ENCODE results near the gene UBE3C. TPM values are rescaled to one million over a fixed set of nuclear protein-coding genes. Genes with fewer than 3 reads are reported as not detected.
"Not testable (repeated sequence)": the region's sequence is repeated elsewhere in the genome, so short reads cannot be mapped to it uniquely, and the experiment has no call there.

The UBE3C gene
- total RNA-seq, 6 donors from 2014 or later: 43.7 to 85.9 (median 69.3) TPM

GRCh38 chr7:157271991-157272324 lies 133.2 kb downstream of the UBE3C start:
- TF ChIP-seq POLR2A (IDR thresholded peaks at IDR 0.05) (no peak), EP300 (IDR thresholded peaks at IDR 0.05) (no peak), POLR2AphosphoS5 (IDR thresholded peaks at IDR 0.05) (peak in 1 of 2 donors; percentile 25)
- TF ChIP-seq, protein P1, sequence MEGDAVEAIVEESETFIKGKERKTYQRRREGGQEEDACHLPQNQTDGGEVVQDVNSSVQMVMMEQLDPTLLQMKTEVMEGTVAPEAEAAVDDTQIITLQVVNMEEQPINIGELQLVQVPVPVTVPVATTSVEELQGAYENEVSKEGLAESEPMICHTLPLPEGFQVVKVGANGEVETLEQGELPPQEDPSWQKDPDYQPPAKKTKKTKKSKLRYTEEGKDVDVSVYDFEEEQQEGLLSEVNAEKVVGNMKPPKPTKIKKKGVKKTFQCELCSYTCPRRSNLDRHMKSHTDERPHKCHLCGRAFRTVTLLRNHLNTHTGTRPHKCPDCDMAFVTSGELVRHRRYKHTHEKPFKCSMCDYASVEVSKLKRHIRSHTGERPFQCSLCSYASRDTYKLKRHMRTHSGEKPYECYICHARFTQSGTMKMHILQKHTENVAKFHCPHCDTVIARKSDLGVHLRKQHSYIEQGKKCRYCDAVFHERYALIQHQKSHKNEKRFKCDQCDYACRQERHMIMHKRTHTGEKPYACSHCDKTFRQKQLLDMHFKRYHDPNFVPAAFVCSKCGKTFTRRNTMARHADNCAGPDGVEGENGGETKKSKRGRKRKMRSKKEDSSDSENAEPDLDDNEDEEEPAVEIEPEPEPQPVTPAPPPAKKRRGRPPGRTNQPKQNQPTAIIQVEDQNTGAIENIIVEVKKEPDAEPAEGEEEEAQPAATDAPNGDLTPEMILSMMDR (IDR thresholded peaks at IDR 0.05): no peak
- peaks cover 11 to 39% (median 23%) of the 10 kb centered on the region in 4 donors for H3K36me3 ChIP-seq
- DNase-seq: peak in 1 of 2 donors; percentile 86
- peaks cover 12 to 28% (median 18%) of the 10 kb centered on the region in 4 donors for H3K4me1 ChIP-seq
- H3K27me3 ChIP-seq: no peaks in the 10 kb centered on the region
- peak overlapping the region; percentile 7 to 61 (median 36) for H3K27ac ChIP-seq
- H3K4me3 ChIP-seq: no peak overlapping the region
- peak; percentile 11 to 62 for ATAC-seq (ENCODE audit: low FRiP score in 2 of 2)
- no peaks in the 10 kb centered on the region for H3K9me3 ChIP-seq
- WGBS, 2 donors: 8 to 16% methylated on average over 9 of the region's 9 CpGs

DNA sequence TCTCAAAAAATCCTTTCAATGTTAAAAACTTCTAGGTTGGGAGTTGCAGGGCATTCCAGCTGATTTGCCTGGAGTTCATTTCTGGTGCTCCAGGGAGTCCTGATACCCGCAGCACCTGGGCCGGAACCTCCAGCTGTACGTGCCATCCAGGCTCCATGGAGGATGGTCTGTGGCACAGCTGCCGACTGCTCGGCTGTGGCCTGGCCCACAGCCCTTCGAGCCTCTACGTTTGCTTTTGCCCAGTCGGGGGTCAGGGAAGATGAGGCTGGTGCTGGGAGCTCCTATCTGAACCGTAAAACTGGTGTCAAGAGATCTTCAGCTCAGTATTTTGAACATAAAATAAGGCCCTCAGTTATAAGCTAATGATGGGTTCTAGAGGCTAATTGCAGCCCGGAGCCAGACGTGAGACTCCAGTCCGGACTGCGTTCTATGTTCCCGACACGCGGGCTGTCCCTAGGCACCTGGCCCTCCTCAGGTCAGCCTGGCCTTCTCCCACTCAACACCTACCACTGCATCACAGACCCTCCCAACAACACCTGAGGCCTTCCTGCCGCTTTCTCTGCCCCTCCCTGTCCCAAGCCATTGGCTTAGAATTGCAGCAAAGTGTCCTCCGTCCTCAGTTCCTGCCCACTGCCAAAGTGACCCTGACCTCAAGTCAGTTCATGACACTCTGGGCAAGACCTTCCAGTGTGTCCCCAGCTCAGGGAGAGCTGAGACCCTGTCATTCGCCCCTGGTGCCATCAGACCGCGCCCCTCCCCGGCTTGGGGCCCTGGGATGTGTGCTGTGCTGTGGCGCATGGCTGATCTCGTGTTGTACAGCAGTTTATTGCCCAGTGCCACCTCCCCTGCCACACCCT lies 133.9 kb downstream of the UBE3C start:
- no peak for DNase-seq
- TF ChIP-seq, protein P1 (IDR thresholded peaks at IDR 0.05): no peak
- TF ChIP-seq POLR2A (IDR thresholded peaks at IDR 0.05) (no peak), POLR2AphosphoS5 (IDR thresholded peaks at IDR 0.05) (no peak), EP300 (IDR thresholded peaks at IDR 0.05) (no peak)
- 80 to 87% methylated on average over 15 to 24 of the region's 24 CpGs for WGBS, 2 donors

DNA sequence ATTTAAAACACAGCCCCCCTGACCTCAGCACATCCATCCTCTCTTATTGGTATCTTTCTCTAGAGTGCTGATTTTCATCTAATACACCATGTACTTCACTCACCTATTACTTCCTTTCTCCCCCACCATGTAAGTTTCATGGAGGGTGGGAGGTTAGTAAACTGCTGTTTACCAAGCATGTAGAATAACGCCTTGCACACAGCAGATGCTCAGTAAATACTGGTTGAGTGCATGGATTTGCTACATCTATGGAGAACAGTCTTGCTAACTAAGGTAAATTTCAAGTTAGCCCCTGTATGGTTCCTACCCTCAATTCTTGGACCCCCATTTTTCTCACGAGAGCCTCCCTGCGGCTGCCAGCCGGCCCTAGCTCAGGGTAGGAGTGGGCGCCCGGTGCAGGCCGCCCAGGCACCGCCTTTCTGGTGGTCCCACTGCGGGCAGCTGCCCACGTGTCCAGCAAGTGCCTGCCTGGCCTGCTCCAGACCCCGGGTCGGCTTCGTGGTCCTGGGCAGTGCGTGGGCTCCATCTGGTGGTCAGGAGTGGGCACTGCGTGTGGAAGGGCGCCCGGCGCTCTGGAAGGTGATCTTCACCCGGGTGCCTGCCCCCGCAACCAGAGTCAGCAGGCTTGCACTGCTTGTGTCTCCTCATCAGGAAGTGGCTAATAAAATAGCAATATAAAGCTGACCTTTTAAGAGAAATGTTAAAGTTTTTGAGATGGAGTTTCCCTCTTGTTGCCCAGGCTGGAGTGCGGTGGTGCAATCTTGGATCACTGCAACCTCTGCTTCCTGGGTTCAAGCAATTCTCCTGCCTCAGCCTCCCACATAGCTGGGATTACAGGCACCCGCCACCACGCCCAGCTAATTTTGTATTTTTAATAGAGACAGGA lies 134.7 kb downstream of the UBE3C start:
- H3K4me3 ChIP-seq: no peak overlapping the region
- H3K9me3 ChIP-seq: no peaks in the 10 kb centered on the region
- DNase-seq: peak; percentile 80 to 91
- 15 to 17% methylated on average over 23 of the region's 23 CpGs for WGBS, 2 donors
- no peak overlapping the region for H3K27ac ChIP-seq
- H3K27me3 ChIP-seq: no peaks in the 10 kb centered on the region
- TF ChIP-seq POLR2AphosphoS5 (IDR thresholded peaks at IDR 0.05): no peak
- TF ChIP-seq, protein P1 (IDR thresholded peaks at IDR 0.05): peak; percentile 89 to 97 (median 96)
- peaks cover 16 to 36% (median 24%) of the 10 kb centered on the region in 4 donors for H3K4me1 ChIP-seq
- peaks cover 2 to 26% (median 10%) of the 10 kb centered on the region in 4 donors for H3K36me3 ChIP-seq
- peak; percentile 85 to 88 for ATAC-seq (ENCODE audit: low FRiP score in 2 of 2)

More for the DNA sequence above, 133.9 kb downstream of the UBE3C start:
- H3K36me3 ChIP-seq: peaks cover 9 to 35% (median 19%) of the 10 kb centered on the region in 4 donors
- H3K4me1 ChIP-seq: peaks cover 16 to 34% (median 23%) of the 10 kb centered on the region in 4 donors
- H3K27me3 ChIP-seq: no peaks in the 10 kb centered on the region
- H3K4me3 ChIP-seq: no peak overlapping the region
- ATAC-seq (ENCODE audit: low FRiP score in 2 of 2): no peak
- peak overlapping the region in 3 of 4 donors; percentile 7 to 61 (median 37) for H3K27ac ChIP-seq
- H3K9me3 ChIP-seq: no peaks in the 10 kb centered on the region

- H3K27ac ChIP-seq; DNase-seq; H3K9me3 ChIP-seq; H3K27me3 ChIP-seq; H3K4me3 ChIP-seq; ATAC-seq (ENCODE audit: low FRiP score in 2 of 2): not testable (repeated sequence)
- peaks cover 19 to 42% (median 29%) of the 10 kb centered on the region in 4 donors for H3K4me1 ChIP-seq
- WGBS, 2 donors: 88 to 94% methylated on average over 4 to 10 of the region's 10 CpGs
- H3K36me3 ChIP-seq: peaks cover 2 to 19% (median 7%) of the 10 kb centered on the region in 4 donors
These were observed 135.4 kb downstream of the UBE3C start for GRCh38 chr7:157274094-157274634.

DNA sequence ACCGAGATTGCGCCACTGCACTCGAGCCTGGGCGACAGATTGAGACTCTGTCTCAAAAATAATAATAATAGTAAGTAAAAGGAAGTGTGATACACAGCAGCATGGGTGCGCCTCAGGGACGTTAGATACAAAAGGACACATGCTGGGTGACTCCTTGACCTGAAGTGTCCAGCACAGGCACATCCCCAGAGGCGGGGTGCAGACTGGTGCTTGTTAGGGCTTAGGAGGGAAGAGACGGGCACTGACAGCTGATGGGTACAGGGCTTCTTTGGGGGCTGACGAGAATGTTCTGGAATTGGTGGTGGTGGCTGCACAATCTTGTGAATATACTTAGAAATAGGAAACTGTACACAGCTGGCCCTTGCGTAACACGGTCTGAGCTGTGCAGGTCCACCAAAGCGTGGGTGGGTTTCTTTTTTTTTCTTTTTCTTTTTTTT lies 136.3 kb downstream of the UBE3C start:
- Histone ChIP-seq H3K9me3 (no peaks in the 10 kb centered on the region), H3K27me3 (peaks cover 0 to 4% (median 0%) of the 10 kb centered on the region in 4 donors), H3K27ac (no peak overlapping the region), H3K36me3 (peaks cover 2 to 11% (median 4%) of the 10 kb centered on the region in 4 donors), H3K4me1 (peaks cover 22 to 51% (median 36%) of the 10 kb centered on the region in 4 donors), H3K4me3 (no peak overlapping the region)
- DNase-seq (no peak), ATAC-seq (ENCODE audit: low FRiP score in 2 of 2) (no peak)
- WGBS, 2 donors: 56 to 68% methylated on average over 11 to 12 of the region's 12 CpGs
- TF ChIP-seq, protein P1 (IDR thresholded peaks at IDR 0.05): no peak
- TF ChIP-seq EP300 (IDR thresholded peaks at IDR 0.05): no peak
- no peak for TF ChIP-seq POLR2A (IDR thresholded peaks at IDR 0.05)
- TF ChIP-seq POLR2AphosphoS5 (IDR thresholded peaks at IDR 0.05): no peak

Measured in upper lobe of left lung (tissue), 6 donors.